ENCODE data around the gene HEATR5A.
"Not testable (repeated sequence)": the region's sequence is repeated elsewhere in the genome, so short reads cannot be mapped to it uniquely, and the experiment has no call there.

DNA sequence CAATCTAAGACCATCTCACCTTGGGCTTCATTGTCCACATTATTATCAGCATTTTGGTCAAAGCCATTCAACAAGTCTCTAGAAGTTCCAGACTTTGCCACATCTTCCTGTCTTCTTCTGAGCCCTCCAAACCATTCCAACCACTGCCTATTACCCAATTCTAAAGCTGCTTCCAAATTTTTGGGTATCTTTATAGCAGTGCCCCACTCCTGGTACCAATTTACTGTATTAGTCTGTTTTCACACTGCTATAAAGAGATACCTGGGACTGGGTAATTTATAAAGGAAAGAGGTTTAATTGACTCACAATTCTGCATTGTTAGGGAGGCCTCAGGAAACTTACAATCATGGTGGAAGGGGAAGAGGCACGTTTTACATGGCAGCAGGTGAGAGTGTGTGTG, 89.0 kb downstream of the HEATR5A start:
- TF ChIP-seq CTCF (IDR thresholded peaks at IDR 0.05 in 2 of 3, conservative IDR thresholded peaks at IDR 0.05 in 1 of 3; ENCODE audit: control insufficient read depth in 2 of 3, extremely low read depth in 1 of 3, insufficient read depth in 1 of 3, low read depth in 3 of 3, low read length in 3 of 3); RCOR1 (conservative IDR thresholded peaks at IDR 0.05; ENCODE audit: low read depth, low read length); RUNX3 (IDR thresholded peaks at IDR 0.05; ENCODE audit: low read length); REST (IDR thresholded peaks at IDR 0.05; ENCODE audit: low read depth, low read length); SMARCA5 (IDR thresholded peaks at IDR 0.05); EP300 (IDR thresholded peaks at IDR 0.05; ENCODE audit: borderline replicate concordance in 1 of 2, control insufficient read depth in 1 of 2, low read depth in 2 of 2, low read length in 2 of 2); CREM (IDR thresholded peaks at IDR 0.05; ENCODE audit: low read depth); ESRRA (IDR thresholded peaks at IDR 0.05; ENCODE audit: low read length); MLLT1 (IDR thresholded peaks at IDR 0.05); KDM1A (IDR thresholded peaks at IDR 0.05; ENCODE audit: borderline replicate concordance): not testable (repeated sequence)
- TF ChIP-seq, protein P1, sequence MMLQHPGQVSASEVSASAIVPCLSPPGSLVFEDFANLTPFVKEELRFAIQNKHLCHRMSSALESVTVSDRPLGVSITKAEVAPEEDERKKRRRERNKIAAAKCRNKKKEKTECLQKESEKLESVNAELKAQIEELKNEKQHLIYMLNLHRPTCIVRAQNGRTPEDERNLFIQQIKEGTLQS (IDR thresholded peaks at IDR 0.05; ENCODE audit: borderline replicate concordance, extremely low read depth, low read depth, low read length): not testable (repeated sequence)
